HEK293 (cell line): ENCODE data around the gene IFI27L1.

ENCODE experiments used
- CTCF ChIA-PET: fragments of 350-600 bp; formaldehyde crosslinking; extraction: SDS; loops from one replicate; lab custom pipeline; 2021; ENCODE audit warnings: antibody characterized with exemption; lab: Yijun Ruan, JAX
- POLR2A ChIA-PET: fragments of 300-600 bp; formaldehyde crosslinking; extraction: SDS; loops from one replicate; lab custom pipeline; 2020; ENCODE audit warnings: antibody characterized with exemption, inconsistent platforms; lab: Yijun Ruan, JAX
- H3K27ac ChIP-seq: fragments of 200-500 bp; sonication (Bioruptor generic); 2 replicates; pipeline ENCODE4 v1.5.1; 2014; ENCODE audit warnings: low read depth, low read length, control low read depth, inconsistent platforms; ENCODE audit errors: extremely low read depth
- H3K36me3 ChIP-seq, 2 experiments: fragments of 200-500 bp in 1 of 2; sonication (Bioruptor generic) in 1 of 2; 1 replicate in 1 of 2; 2 replicates in 1 of 2; pipeline ENCODE4 v1.5.1; 2014 to 2017; ENCODE audit warnings: inconsistent platforms in 2 of 2, low read length in 2 of 2; ENCODE audit not compliant: control insufficient read depth in 2 of 2, insufficient read depth in 1 of 2
- H3K4me1 ChIP-seq: fragments of 200-500 bp; sonication (Bioruptor generic); 2 replicates; pipeline ENCODE4 v1.5.1; 2014; ENCODE audit warnings: mild to moderate bottlenecking, low read length, inconsistent platforms; ENCODE audit not compliant: control insufficient read depth, insufficient read depth
- H3K4me3 ChIP-seq: 2 replicates; pipeline ENCODE4 v1.5.1; 2011; ENCODE audit warnings: low read depth, mild to moderate bottlenecking, control low read depth, low read length, moderate library complexity
- H3K9me3 ChIP-seq: fragments of 200-500 bp; sonication (Bioruptor generic); 2 replicates; pipeline ENCODE4 v1.5.1; 2014; ENCODE audit warnings: low read depth, low read length, inconsistent platforms; ENCODE audit not compliant: control insufficient read depth, insufficient read depth
- GLIS1 ChIP-seq: fragments of 450-650 bp; formaldehyde crosslinking; IDR thresholded peaks from 2 replicates; pipeline ENCODE4 v1.5.1; 2016; ENCODE audit warnings: missing biosample characterization, missing genetic modification characterization
- KLF7 ChIP-seq: fragments of 450-650 bp; formaldehyde crosslinking; IDR thresholded peaks from 2 replicates; pipeline ENCODE4 v1.5.1; 2016; ENCODE audit warnings: missing biosample characterization, missing genetic modification characterization, borderline replicate concordance
- MEIS1 ChIP-seq: sonication (generic); formaldehyde crosslinking; IDR thresholded peaks from 2 replicates; pipeline ENCODE4 v1.8.1; 2022; ENCODE audit warnings: missing genetic modification reagents, mild to moderate bottlenecking, borderline replicate concordance
- MYNN ChIP-seq: fragments of 450-650 bp; formaldehyde crosslinking; IDR thresholded peaks from 2 replicates; pipeline ENCODE4 v1.5.1; 2016; ENCODE audit warnings: missing biosample characterization, missing genetic modification characterization, borderline replicate concordance
- PRDM6 ChIP-seq: fragments of 450-650 bp; formaldehyde crosslinking; IDR thresholded peaks from 2 replicates; pipeline ENCODE4 v1.5.1; 2017; ENCODE audit warnings: missing biosample characterization, missing genetic modification characterization
- RBAK ChIP-seq: fragments of 450-650 bp; formaldehyde crosslinking; IDR thresholded peaks from 2 replicates; pipeline ENCODE4 v1.5.1; 2016; ENCODE audit warnings: missing biosample characterization, missing genetic modification characterization
- TRIM28 ChIP-seq: IDR thresholded peaks from 2 replicates; pipeline ENCODE4 v1.6.1; 2011; ENCODE audit warnings: low read length, control low read depth, borderline replicate concordance
- ZBTB48 ChIP-seq: fragments of 450-650 bp; formaldehyde crosslinking; IDR thresholded peaks from 2 replicates; pipeline ENCODE4 v1.5.1; 2016; ENCODE audit warnings: missing biosample characterization, missing genetic modification characterization
- ZBTB49 ChIP-seq: fragments of 450-650 bp; formaldehyde crosslinking; IDR thresholded peaks from 2 replicates; pipeline ENCODE4 v1.5.1; 2016; ENCODE audit warnings: missing biosample characterization, missing genetic modification characterization, low read depth
- ZBTB7A ChIP-seq: fragments of 450-650 bp; formaldehyde crosslinking; IDR thresholded peaks from 2 replicates; pipeline ENCODE4 v1.5.1; 2016; ENCODE audit warnings: low read depth, missing biosample characterization, missing genetic modification characterization
- ZNF16 ChIP-seq: fragments of 450-650 bp; formaldehyde crosslinking; IDR thresholded peaks from 2 replicates; pipeline ENCODE4 v1.5.1; 2016; ENCODE audit warnings: low read depth, missing biosample characterization, missing genetic modification characterization
- ZNF292 ChIP-seq: fragments of 450-650 bp; formaldehyde crosslinking; IDR thresholded peaks from 2 replicates; pipeline ENCODE4 v1.5.1; 2016; ENCODE audit warnings: low read depth, missing biosample characterization, missing genetic modification characterization, borderline replicate concordance
- ZNF302 ChIP-seq: fragments of 450-650 bp; formaldehyde crosslinking; IDR thresholded peaks from 2 replicates; pipeline ENCODE4 v1.5.1; 2016; ENCODE audit warnings: missing biosample characterization, missing genetic modification characterization, low read depth
- ZNF423 ChIP-seq: fragments of 450-650 bp; formaldehyde crosslinking; IDR thresholded peaks from 2 replicates; pipeline ENCODE4 v1.5.1; 2016; ENCODE audit warnings: missing biosample characterization, missing genetic modification characterization
- ZNF48 ChIP-seq: fragments of 450-650 bp; formaldehyde crosslinking; IDR thresholded peaks from 2 replicates; pipeline ENCODE4 v1.5.1; 2016; ENCODE audit warnings: missing biosample characterization, missing genetic modification characterization
- ZNF488 ChIP-seq: fragments of 450-650 bp; formaldehyde crosslinking; IDR thresholded peaks from 2 replicates; pipeline ENCODE4 v1.5.1; 2016; ENCODE audit warnings: missing biosample characterization, missing genetic modification characterization
- ZNF510 ChIP-seq: fragments of 450-650 bp; formaldehyde crosslinking; IDR thresholded peaks from 2 replicates; pipeline ENCODE4 v1.5.1; 2018; ENCODE audit warnings: mild to moderate bottlenecking, missing genetic modification characterization, missing biosample characterization; ENCODE audit not compliant: insufficient replicate concordance
- ZNF549 ChIP-seq: fragments of 450-650 bp; IDR thresholded peaks from 2 replicates; pipeline ENCODE4 v1.5.1; 2018; ENCODE audit warnings: missing biosample characterization, missing genetic modification characterization, mild to moderate bottlenecking, inconsistent platforms, moderate library complexity
- ZNF561 ChIP-seq: fragments of 450-650 bp; IDR thresholded peaks from 2 replicates; pipeline ENCODE4 v1.5.1; 2018; ENCODE audit warnings: missing biosample characterization, missing genetic modification characterization, borderline replicate concordance
- ZNF629 ChIP-seq: fragments of 450-650 bp; formaldehyde crosslinking; IDR thresholded peaks from 2 replicates; pipeline ENCODE4 v1.5.1; 2017; ENCODE audit warnings: missing biosample characterization, missing genetic modification characterization
- ZNF654 ChIP-seq: fragments of 450-650 bp; formaldehyde crosslinking; IDR thresholded peaks from 2 replicates; pipeline ENCODE4 v1.5.1; 2016; ENCODE audit warnings: low read depth, missing biosample characterization, missing genetic modification characterization
- ZNF837 ChIP-seq: fragments of 450-650 bp; formaldehyde crosslinking; IDR thresholded peaks from 2 replicates; pipeline ENCODE4 v1.5.1; 2016; ENCODE audit warnings: missing biosample characterization, missing genetic modification characterization
- ZNF843 ChIP-seq: fragments of 450-650 bp; formaldehyde crosslinking; IDR thresholded peaks from 2 replicates; pipeline ENCODE4 v1.5.1; 2016; ENCODE audit warnings: missing biosample characterization, missing genetic modification characterization
- ZSCAN18 ChIP-seq: fragments of 450-650 bp; formaldehyde crosslinking; IDR thresholded peaks from 2 replicates; pipeline ENCODE4 v1.5.1; 2016; ENCODE audit warnings: missing biosample characterization, missing genetic modification characterization
- ZSCAN23 ChIP-seq: fragments of 450-650 bp; formaldehyde crosslinking; IDR thresholded peaks from 2 replicates; pipeline ENCODE4 v1.5.1; 2016; ENCODE audit warnings: missing biosample characterization, missing genetic modification characterization

The IFI27L1 gene

GRCh38 chr14:94102768-94103482, 21.8 kb downstream of the IFI27L1 start:
- no peaks in the 10 kb centered on the region for H3K4me1 ChIP-seq
- POLR2A ChIA-PET = no interaction called here
- no peak overlapping the region for H3K4me3 ChIP-seq
- CTCF ChIA-PET = interaction anchor here (0.6 to 0.7 kb wide), 2 partner anchors 53 to 67 kb away, joined by 3 to 4 read pairs; no protein-coding TSS in a partner anchor
- no peak overlapping the region for H3K27ac ChIP-seq
- no peaks in the 10 kb centered on the region for H3K9me3 ChIP-seq
- H3K36me3 ChIP-seq = peaks cover 0 to 21% of the 10 kb centered on the region in 2 experiments; a peak in 1 of 3 replicates
- TF ChIP-seq RBAK = no peak
- no peak for TF ChIP-seq ZNF629
- no peak for TF ChIP-seq ZNF48 (tag by site-specific recombination)
- no peak for TF ChIP-seq ZSCAN23 (tag by site-specific recombination)
- no peak for TF ChIP-seq ZNF510
- TF ChIP-seq ZNF837 (tag by site-specific recombination) = no peak
- no peak for TF ChIP-seq ZNF549 (tag by site-specific recombination)
- no peak for TF ChIP-seq ZNF654 (tag by site-specific recombination)

- no peak overlapping the region for H3K4me3 ChIP-seq
- H3K4me1 ChIP-seq = no peaks in the 10 kb centered on the region
- ChIA-PET CTCF (interaction anchor here (0.6 to 0.7 kb wide), 2 partner anchors 54 to 68 kb away, joined by 3 to 4 read pairs; no protein-coding TSS in a partner anchor), POLR2A (no interaction called here)
- H3K27ac ChIP-seq = no peak overlapping the region
- H3K9me3 ChIP-seq = no peaks in the 10 kb centered on the region
- peaks cover 0 to 14% of the 10 kb centered on the region in 2 experiments; a peak in 1 of 3 replicates for H3K36me3 ChIP-seq
- TF ChIP-seq KLF7 (tag by site-specific recombination) (no peak), ZNF16 (tag by site-specific recombination) (no peak), MEIS1 (CRISPR knock-in tag) (no peak), ZBTB49 (tag by site-specific recombination) (no peak), TRIM28 (no peak), GLIS1 (tag by site-specific recombination) (no peak), ZNF843 (tag by site-specific recombination) (no peak), ZNF488 (no peak)
Observed at GRCh38 chr14:94103554-94104150, 22.5 kb downstream of the IFI27L1 start.

GRCh38 chr14:94104731-94105130, 23.6 kb downstream of the IFI27L1 start:
- ChIA-PET CTCF (interaction anchor here (0.6 kb wide), 1 partner anchor 207 kb away, joined by 3 read pairs; no protein-coding TSS in a partner anchor), POLR2A (no interaction called here)
- Histone ChIP-seq H3K4me1 (no peaks in the 10 kb centered on the region), H3K4me3 (no peak overlapping the region), H3K27ac (no peak overlapping the region), H3K36me3 (peaks cover 0 to 14% of the 10 kb centered on the region in 2 experiments; a peak in 1 of 3 replicates), H3K9me3 (no peaks in the 10 kb centered on the region)
- TF ChIP-seq ZBTB48 = no peak
- no peak for TF ChIP-seq ZNF423
- no peak for TF ChIP-seq ZNF302 (tag by site-specific recombination)
- TF ChIP-seq ZNF561 = no peak
- TF ChIP-seq PRDM6 (tag by site-specific recombination) = no peak
- TF ChIP-seq ZSCAN18 (tag by site-specific recombination) = no peak
- no peak for TF ChIP-seq ZNF292 (tag by site-specific recombination)
- TF ChIP-seq ZBTB7A (tag by site-specific recombination) = no peak
- TF ChIP-seq ZNF629 = no peak
- TF ChIP-seq MYNN (tag by site-specific recombination) = no peak
